AG04449 (cell line): Measurements from ENCODE around the gene THAP5.
"Not testable (repeated sequence)": the region's sequence is repeated elsewhere in the genome, so short reads cannot be mapped to it uniquely, and the experiment has no call there.

Source experiments
- CTCF ChIA-PET: fragments of 350-600 bp; formaldehyde crosslinking; extraction: SDS; loops from one replicate; lab custom pipeline; 2021; ENCODE audit warnings: antibody characterized with exemption; lab: Yijun Ruan, JAX
- POLR2A ChIA-PET: fragments of 400-600, 350-600 bp; formaldehyde crosslinking; extraction: SDS; loops from one replicate; lab custom pipeline; 2020; ENCODE audit warnings: antibody characterized with exemption, inconsistent platforms; lab: Yijun Ruan, JAX
- DNase-seq: peaks from one replicate; pipeline ENCODE4 v3.0.0-alpha.2; 2010; ENCODE audit warnings: low read depth, low spot score
- H3K4me3 ChIP-seq: 2 replicates; pipeline ENCODE4 v1.5.1; 2011; ENCODE audit warnings: low read depth, mild to moderate bottlenecking, control low read depth, low read length
- TF ChIP-seq, protein P1 (sequence below): IDR thresholded peaks from one replicate; pipeline ENCODE4 v1.5.1; 2011; ENCODE audit warnings: mild to moderate bottlenecking, moderate library complexity, low read length, control low read depth, inconsistent platforms; ENCODE audit not compliant: insufficient read depth; ENCODE audit errors: missing control alignments

Gene THAP5

DNA sequence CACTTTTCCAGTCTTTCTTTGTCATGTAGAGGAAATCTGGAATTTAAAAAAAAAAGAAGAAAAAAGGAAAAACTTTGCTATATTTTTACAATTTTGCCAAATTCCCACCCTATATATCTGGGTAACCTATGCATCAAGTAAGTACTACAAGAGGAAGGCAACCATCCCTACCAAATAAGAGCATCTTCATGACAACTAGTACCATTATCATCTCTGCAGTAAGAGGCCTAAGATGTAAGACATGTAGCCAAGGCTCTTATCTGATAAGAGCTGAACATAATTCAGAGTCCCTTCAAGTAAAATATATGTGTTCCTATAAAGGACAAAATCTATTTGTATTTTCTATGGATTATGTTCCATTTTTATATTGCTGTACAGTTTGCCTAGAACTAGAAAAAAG, 3.5 kb downstream of the THAP5 start:
- CTCF ChIA-PET: no interaction called here
- DNase-seq: no peak
- POLR2A ChIA-PET: no interaction called here
- no peak overlapping the region for H3K4me3 ChIP-seq
- TF ChIP-seq, protein P1, sequence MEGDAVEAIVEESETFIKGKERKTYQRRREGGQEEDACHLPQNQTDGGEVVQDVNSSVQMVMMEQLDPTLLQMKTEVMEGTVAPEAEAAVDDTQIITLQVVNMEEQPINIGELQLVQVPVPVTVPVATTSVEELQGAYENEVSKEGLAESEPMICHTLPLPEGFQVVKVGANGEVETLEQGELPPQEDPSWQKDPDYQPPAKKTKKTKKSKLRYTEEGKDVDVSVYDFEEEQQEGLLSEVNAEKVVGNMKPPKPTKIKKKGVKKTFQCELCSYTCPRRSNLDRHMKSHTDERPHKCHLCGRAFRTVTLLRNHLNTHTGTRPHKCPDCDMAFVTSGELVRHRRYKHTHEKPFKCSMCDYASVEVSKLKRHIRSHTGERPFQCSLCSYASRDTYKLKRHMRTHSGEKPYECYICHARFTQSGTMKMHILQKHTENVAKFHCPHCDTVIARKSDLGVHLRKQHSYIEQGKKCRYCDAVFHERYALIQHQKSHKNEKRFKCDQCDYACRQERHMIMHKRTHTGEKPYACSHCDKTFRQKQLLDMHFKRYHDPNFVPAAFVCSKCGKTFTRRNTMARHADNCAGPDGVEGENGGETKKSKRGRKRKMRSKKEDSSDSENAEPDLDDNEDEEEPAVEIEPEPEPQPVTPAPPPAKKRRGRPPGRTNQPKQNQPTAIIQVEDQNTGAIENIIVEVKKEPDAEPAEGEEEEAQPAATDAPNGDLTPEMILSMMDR: no peak

DNA sequence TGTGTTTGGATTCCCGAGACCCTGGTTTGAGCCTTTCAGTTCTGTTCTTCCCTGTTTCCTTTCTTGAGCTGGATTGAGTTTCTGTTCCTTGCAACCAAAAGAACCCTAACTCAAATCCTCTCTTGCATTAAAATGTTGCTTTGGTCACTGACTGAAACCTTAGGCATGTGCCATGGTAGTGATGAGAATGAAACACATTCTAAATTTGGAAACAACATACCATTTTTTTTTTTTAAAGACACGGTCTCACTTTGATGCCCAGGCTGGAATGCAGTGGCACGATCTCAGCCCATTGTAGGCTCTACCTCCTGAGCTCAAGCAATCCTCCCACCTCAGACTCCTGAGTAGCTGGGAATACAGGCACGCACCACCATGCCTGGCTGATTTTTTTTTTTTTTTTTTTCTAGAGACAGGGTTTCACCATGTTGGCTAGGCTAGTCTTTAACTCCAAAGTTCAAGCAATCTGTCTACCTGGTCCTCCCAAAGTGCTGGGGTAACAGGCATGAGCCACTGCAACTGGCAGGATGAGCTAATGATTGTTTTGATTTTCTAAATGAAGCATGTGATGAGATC, 8.4 kb downstream of the THAP5 start:
- H3K4me3 ChIP-seq: no peak overlapping the region
- POLR2A ChIA-PET: interaction anchor here (1.8 kb wide), 1 partner anchor 8 kb away, joined by 6 read pairs; the partner anchor contains the start of genes DNAJB9 and THAP5
- TF ChIP-seq, protein P1: no peak
- no peak for DNase-seq
- CTCF ChIA-PET: interaction anchor here (0.6 to 1.0 kb wide), 2 partner anchors 9 to 527 kb away, joined by 3 read pairs; partner anchors contain the start of genes DNAJB9 and THAP5

DNA sequence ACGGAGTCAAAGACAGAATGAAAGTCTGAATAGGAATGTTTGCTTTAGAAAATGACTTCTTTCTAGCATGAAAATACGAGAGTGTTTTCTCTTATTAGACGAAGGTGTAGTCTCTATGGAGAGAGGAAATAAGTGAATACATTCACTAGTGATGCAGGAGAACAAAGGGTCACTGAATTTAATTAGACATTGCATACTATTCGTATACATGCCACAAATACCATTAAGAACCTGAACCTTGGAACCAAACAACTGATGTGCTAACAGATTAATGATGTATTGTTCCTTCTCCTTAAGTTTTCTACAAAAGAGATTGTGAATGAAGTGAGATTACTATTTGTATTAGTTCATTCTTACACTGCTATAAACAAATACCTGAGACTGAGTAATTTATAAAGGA, 10.3 kb downstream of the THAP5 start:
- CTCF ChIA-PET: no interaction called here
- TF ChIP-seq, protein P1: no peak
- no peak overlapping the region for H3K4me3 ChIP-seq
- no peak for DNase-seq
- POLR2A ChIA-PET: interaction anchor here (0.6 kb wide), 1 partner anchor 34 kb away, joined by 3 read pairs; no protein-coding TSS in a partner anchor

DNA sequence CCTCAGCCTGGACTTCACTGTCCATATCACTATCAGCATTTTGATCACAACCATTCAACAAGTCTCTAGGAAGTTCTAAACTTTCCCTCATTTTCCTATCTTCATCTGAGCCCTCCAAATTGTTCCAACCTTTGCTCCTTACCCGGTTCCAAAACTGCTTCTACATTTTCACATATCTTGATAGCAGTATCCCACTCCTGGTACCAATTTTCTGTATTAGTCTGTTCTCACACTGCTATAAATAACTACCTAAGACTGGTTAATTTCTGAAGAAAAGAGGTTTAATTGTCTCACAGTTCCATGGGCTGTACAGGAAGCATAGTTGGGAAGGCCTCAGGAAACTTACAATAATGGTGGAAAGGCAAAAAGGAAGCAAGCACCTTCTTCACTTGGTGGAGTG, 11.9 kb downstream of the THAP5 start:
- TF ChIP-seq, protein P1: no peak
- ChIA-PET POLR2A (no interaction called here), CTCF (no interaction called here)
- H3K4me3 ChIP-seq: no peak overlapping the region
- no peak for DNase-seq

DNA sequence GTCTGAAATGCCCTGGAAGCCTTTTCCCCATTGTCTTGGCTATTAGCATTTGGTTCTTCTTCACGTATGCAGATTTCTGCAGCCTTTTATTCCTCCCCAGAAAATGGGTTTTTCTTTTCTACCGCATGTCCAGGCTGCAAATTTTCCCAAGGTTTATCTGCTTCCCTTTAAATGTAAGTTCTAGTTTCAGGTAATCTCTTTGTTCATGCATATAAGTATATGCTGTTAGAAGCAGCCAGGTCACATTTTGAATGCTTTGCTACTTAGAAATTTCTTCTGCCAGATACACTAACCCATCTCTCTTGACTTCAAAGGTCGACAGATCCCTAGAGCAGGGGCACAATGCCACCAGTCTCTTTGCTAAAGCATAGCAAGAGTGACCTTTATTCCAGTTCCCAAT, 12.3 kb downstream of the THAP5 start:
- no peak for DNase-seq
- ChIA-PET POLR2A (no interaction called here), CTCF (no interaction called here)
- TF ChIP-seq, protein P1: no peak
- no peak overlapping the region for H3K4me3 ChIP-seq

DNA sequence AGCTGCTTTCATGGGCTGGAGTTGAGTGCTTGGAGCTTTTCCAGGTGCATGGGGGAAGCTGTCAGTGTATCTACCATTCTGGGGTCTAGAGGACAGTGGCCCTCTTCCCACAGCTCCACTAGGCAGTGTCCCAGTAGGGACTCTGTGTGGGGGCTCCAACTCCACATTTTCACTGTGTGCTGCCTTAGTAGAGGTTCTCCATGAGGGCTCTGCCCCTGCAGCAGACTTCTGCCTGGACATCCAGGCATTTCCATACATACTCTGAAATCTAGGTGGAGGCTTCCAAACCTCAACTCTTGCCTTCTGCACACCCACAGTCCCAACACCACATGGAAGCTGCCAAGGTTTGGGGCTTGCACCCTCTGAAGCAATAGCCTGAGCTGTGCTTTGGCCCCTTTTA, 12.8 kb downstream of the THAP5 start:
- POLR2A ChIA-PET, H3K4me3 ChIP-seq, DNase-seq, CTCF ChIA-PET: not testable (repeated sequence)

DNA sequence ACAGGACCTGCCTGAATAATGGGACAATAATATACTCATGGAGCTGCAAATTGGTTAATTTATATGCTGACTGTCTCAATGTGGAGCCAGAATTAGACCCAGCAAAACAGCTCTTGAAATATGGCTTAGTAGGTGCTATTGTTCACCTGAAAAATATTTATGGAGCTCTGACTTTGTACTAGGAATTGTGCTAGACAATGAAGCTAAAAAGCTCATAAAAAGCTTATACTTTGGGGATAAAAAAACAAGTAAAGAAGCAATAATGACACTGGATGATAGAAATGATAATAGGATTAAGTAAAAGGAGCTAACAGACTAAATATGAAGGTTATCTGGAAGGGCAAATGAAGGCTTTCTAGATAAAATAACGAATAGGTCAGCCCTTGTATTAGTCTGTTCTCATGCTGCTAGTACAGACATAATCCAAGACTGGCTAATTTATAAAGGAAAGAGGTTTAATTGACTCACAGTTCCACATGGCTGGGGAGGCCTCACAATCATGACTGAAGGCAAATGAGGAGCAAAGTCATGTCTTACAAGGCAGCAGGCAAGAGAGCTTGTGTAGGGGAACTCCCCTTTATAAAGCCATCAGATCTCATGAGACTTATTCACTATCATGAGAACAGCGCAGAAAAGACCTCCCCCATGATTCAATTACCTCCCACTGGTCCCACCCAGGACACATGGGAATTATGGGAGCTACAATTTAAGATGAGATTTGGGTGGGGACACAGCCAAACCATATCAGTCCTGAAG, 21.2 kb downstream of the THAP5 start:
- POLR2A ChIA-PET, H3K4me3 ChIP-seq, DNase-seq, CTCF ChIA-PET: not testable (repeated sequence)
